OCI-LY3 (cell line): Measurements from ENCODE around the gene ZNF786.
"Not testable (repeated sequence)": the region's sequence is repeated elsewhere in the genome, so short reads cannot be mapped to it uniquely, and the experiment has no call there.

ENCODE experiments used
- H2AFZ ChIP-seq: fragments of 200-600, 300-600 bp; shearing (Covaris generic); 2 replicates; pipeline ENCODE4 v1.6.0; 2014; ENCODE audit warnings: antibody characterized with exemption, low read depth, low read length
- H3K27ac ChIP-seq: fragments of 200-600, 300-600 bp; sonication (generic); 2 replicates; pipeline ENCODE4 v1.5.1; 2014; ENCODE audit warnings: mild to moderate bottlenecking, low read length, moderate library complexity, mixed read lengths
- H3K27me3 ChIP-seq: fragments of 200-600, 300-600 bp; sonication (generic); 2 replicates; pipeline ENCODE4 v1.6.1; 2014; ENCODE audit warnings: low read depth, low read length, mixed read lengths
- H3K36me3 ChIP-seq: fragments of 200-600, 300-600 bp; sonication (generic); replicated peaks from 2 replicates; pipeline ENCODE3; 2014; ENCODE audit warnings: low read depth, low read length, mixed read lengths
- H3K4me1 ChIP-seq: fragments of 300-600, 200-600 bp; sonication (generic); 2 replicates; pipeline ENCODE4 v1.6.1; 2014; ENCODE audit warnings: low read length, mixed read lengths
- H3K4me2 ChIP-seq: fragments of 200-600, 300-600 bp; sonication (generic); 2 replicates; pipeline ENCODE4 v1.6.1; 2014; ENCODE audit warnings: low read length, mixed read lengths
- H3K4me3 ChIP-seq: fragments of 300-600, 200-600 bp; sonication (generic); 2 replicates; pipeline ENCODE4 v1.5.1; 2014; ENCODE audit warnings: antibody characterized with exemption, mild to moderate bottlenecking, low read length, moderate library complexity
- H3K79me2 ChIP-seq: fragments of 300-600, 200-600 bp; shearing (Covaris generic); 2 replicates; pipeline ENCODE4 v1.6.1; 2014; ENCODE audit warnings: mild to moderate bottlenecking, low read length, mixed read lengths
- H3K9ac ChIP-seq: fragments of 300-600, 200-600 bp; shearing (Covaris generic); 2 replicates; pipeline ENCODE4 v1.6.0; 2014; ENCODE audit warnings: mild to moderate bottlenecking, low read length, moderate library complexity
- H3K9me3 ChIP-seq: fragments of 200-600, 300-600 bp; shearing (Covaris generic); 2 replicates; pipeline ENCODE4 v1.6.1; 2014; ENCODE audit warnings: low read length, mixed read lengths; ENCODE audit not compliant: insufficient read depth
- H4K20me1 ChIP-seq: fragments of 200-600, 300-600 bp; sonication (generic); 2 replicates; pipeline ENCODE4 v1.6.1; 2016; ENCODE audit warnings: low read length, mixed read lengths; ENCODE audit not compliant: insufficient read depth
- EZH2phosphoT487 ChIP-seq: fragments of 200-600 bp; shearing (Covaris generic); IDR thresholded peaks from 2 replicates; pipeline ENCODE4 v1.6.1; 2018; ENCODE audit warnings: antibody characterized with exemption, mixed run types, low read depth
- TF ChIP-seq, protein P1 (sequence below): fragments of 200-600, 300-600 bp; sonication (generic); IDR thresholded peaks from 2 replicates; pipeline ENCODE4 v1.5.1; 2014; ENCODE audit warnings: antibody characterized with exemption, low read length, low read depth

ZNF786 gene

DNA sequence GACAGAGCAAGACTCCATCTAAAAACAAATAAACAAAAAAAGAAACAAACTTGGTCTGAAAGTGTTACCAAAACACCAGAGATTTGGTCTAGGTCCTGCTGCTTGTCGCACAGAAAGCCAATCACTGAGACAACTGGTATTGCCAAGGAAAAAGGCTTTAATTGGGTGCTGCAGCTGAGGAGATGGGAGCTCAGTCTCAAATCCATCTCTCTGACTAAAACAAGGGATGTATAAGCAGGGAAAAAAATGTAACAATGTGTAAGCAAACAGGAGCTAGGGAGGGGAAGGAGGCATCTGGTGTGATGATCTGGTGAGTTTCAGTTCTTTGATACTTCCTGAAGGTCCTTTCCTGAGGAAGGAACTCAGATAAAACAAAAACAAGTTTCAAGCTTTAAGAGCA, 53.8 kb downstream of the ZNF786 start:
- no peaks in the 10 kb centered on the region for H3K4me1 ChIP-seq
- no peaks in the 10 kb centered on the region for H3K27me3 ChIP-seq
- no peaks in the 10 kb centered on the region for H4K20me1 ChIP-seq
- H3K27ac ChIP-seq, result no peak overlapping the region
- TF ChIP-seq, protein P1, sequence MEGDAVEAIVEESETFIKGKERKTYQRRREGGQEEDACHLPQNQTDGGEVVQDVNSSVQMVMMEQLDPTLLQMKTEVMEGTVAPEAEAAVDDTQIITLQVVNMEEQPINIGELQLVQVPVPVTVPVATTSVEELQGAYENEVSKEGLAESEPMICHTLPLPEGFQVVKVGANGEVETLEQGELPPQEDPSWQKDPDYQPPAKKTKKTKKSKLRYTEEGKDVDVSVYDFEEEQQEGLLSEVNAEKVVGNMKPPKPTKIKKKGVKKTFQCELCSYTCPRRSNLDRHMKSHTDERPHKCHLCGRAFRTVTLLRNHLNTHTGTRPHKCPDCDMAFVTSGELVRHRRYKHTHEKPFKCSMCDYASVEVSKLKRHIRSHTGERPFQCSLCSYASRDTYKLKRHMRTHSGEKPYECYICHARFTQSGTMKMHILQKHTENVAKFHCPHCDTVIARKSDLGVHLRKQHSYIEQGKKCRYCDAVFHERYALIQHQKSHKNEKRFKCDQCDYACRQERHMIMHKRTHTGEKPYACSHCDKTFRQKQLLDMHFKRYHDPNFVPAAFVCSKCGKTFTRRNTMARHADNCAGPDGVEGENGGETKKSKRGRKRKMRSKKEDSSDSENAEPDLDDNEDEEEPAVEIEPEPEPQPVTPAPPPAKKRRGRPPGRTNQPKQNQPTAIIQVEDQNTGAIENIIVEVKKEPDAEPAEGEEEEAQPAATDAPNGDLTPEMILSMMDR, result no peak
- TF ChIP-seq EZH2phosphoT487, result no peak
- H3K9me3 ChIP-seq, result peaks cover 11% of the 10 kb centered on the region; the same call in 1 of the 2 replicates
- no peak overlapping the region for H2AFZ ChIP-seq
- H3K36me3 ChIP-seq, result no peaks in the 10 kb centered on the region
- no peak overlapping the region for H3K9ac ChIP-seq
- H3K4me3 ChIP-seq, result no peak overlapping the region
- H3K4me2 ChIP-seq, result no peak overlapping the region
- H3K79me2 ChIP-seq, result no peaks in the 10 kb centered on the region

DNA sequence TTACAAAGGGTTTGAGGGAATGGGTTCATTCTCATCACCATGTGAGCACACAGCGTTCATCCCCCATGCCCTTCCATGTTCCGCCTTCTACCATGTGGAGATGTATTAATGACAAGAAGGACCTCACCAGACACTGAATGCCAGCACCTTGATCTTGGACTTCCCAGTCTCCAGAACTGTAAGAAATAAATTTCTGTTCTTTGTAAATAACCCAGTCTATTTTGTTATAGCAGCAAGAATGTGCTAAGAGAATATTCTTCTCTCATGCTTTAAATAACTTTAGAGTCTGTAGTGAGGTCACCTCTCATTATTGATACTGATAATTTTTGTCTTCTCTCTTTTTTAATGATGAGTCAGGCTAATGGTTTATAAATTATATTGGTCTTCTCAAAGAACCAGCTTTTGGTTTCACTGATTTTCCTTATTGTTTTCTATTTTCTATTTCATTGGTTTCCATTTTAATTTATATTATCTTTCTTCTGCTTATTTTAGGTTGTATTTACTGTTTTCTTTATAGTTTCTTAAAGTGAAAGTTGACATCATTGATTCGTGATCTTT, 59.1 kb downstream of the ZNF786 start:
- TF ChIP-seq, protein P1, result no peak
- TF ChIP-seq EZH2phosphoT487, result no peak
- Histone ChIP-seq H3K4me1 (peaks cover 8% of the 10 kb centered on the region), H3K27ac (no peak overlapping the region), H3K9me3 (peaks cover 5% of the 10 kb centered on the region; the same call in 1 of the 2 replicates), H3K79me2 (peaks cover 19% of the 10 kb centered on the region), H3K36me3 (peaks cover 3% of the 10 kb centered on the region), H4K20me1 (peaks cover 6% of the 10 kb centered on the region), H2AFZ (no peak overlapping the region), H3K9ac (no peak overlapping the region), H3K4me3 (no peak overlapping the region), H3K4me2 (no peak overlapping the region), H3K27me3 (no peaks in the 10 kb centered on the region)

DNA sequence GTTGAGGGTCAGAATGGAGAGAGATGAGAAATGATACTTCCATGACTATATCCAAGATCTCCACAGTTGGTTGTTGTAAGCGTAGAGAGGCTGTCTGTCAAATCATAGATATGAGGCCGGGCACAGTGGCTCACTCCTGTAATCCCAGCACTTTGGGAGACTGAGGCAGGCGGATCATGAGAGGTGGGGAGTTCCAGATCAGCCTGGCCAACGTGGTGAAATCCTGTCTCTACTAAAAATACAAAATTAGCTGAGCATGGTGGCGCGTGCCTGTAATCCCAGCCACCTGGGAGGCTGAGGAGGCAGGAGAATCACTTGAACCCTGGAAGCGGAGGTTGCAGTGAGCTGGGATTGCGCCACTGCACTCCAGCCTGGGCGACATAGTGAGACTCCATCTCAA, 60.1 kb downstream of the ZNF786 start:
- H3K9me3 ChIP-seq, H3K4me2 ChIP-seq, H3K4me3 ChIP-seq, H3K9ac ChIP-seq, H3K27ac ChIP-seq, H3K27me3 ChIP-seq, H2AFZ ChIP-seq: not testable (repeated sequence)
- Histone ChIP-seq H3K79me2 (peaks cover 29% of the 10 kb centered on the region), H4K20me1 (peaks cover 16% of the 10 kb centered on the region), H3K4me1 (peaks cover 18% of the 10 kb centered on the region), H3K36me3 (peaks cover 11% of the 10 kb centered on the region)

DNA sequence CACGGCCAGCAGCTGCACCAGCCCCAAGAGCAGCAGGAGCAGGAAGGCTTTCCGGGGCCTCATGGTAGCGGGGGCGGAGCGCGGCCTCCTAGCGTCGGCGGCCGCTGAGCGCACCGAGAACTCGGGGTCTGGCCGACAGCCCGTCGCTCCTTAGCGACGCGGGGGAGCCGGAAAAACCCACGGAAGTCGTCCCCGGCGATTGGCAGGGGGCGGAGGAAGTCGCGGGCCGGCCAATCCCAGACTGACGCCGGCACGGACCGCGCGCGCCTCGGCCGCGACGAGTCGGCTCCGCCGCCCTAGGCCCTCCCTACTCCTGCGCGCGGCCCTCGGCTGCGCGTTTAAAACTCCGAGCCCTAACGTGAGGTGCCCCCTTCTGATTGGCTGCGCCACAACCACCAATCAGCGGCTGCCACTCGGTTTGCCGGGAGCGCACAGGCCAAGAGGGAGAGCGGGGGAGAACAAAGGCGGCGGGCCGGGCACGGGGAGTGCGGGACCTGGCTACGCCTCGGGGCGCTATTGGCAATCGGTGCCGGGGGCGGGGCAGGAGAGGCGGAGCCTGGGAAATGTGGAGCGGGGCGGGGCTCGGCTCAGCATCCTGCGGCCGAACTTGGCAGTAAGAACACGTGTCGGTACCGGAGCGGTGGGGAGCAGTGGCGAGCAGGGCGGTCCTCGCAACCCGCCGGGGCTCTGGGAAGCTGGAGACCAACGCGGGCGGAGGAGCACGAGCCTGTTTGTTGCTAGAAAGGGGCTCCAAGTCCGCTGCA, 62.0 kb downstream of the ZNF786 start, which contains the start of gene PDIA4:
TSS of gene PDIA4 (minus strand) at position 160 of the 764 bp plus-strand sequence. CDS start at position 63, 97 bp downstream.
- peaks cover 18% of the 10 kb centered on the region for H3K36me3 ChIP-seq
- peak within 1 kb of the TSS; percentile 91 for H3K4me3 ChIP-seq
- TF ChIP-seq EZH2phosphoT487, result no peak
- TF ChIP-seq, protein P1, result no peak
- peak within 1 kb of the TSS; percentile 82 for H3K4me2 ChIP-seq
- H3K4me1 ChIP-seq, result peaks cover 18% of the 10 kb centered on the region
- H2AFZ ChIP-seq, result peak within 1 kb of the TSS; percentile 48
- H3K79me2 ChIP-seq, result peaks cover 48% of the 10 kb centered on the region
- peaks cover 23% of the 10 kb centered on the region for H4K20me1 ChIP-seq
- H3K27me3 ChIP-seq, result no peaks in the 10 kb centered on the region
- H3K9ac ChIP-seq, result peak within 1 kb of the TSS; percentile 97
- peak within 1 kb of the TSS; percentile 83 for H3K27ac ChIP-seq
- no peaks in the 10 kb centered on the region for H3K9me3 ChIP-seq
